Glomerular visceral epithelial cell (primary cell): ENCODE results near the gene THPO.
"Not testable (repeated sequence)": the region's sequence is repeated elsewhere in the genome, so short reads cannot be mapped to it uniquely, and the experiment has no call there.

Source experiments
- DNase-seq: peaks from one replicate; pipeline ENCODE4 v3.0.0-alpha.2; 2016; ENCODE audit errors: extremely low spot score

Gene THPO

GRCh38 chr3:184349563-184350470 lies 28.2 kb downstream of the THPO start:
- DNase-seq = no peak

- DNase-seq = no peak
Observed at GRCh38 chr3:184348057-184348382, 30.0 kb downstream of the THPO start.

- DNase-seq = no peak
Observed at GRCh38 chr3:184347321-184348056, 30.5 kb downstream of the THPO start.

- DNase-seq = no peak
Observed at GRCh38 chr3:184346480-184347190, 31.4 kb downstream of the THPO start.

- peak; percentile 85 for DNase-seq
Observed at GRCh38 chr3:184345317-184346144, 32.5 kb downstream of the THPO start.

GRCh38 chr3:184344579-184345316 lies 33.3 kb downstream of the THPO start:
- DNase-seq = no peak

GRCh38 chr3:184343200-184343876 lies 34.7 kb downstream of the THPO start:
- no peak for DNase-seq

GRCh38 chr3:184341925-184342324 lies 36.1 kb downstream of the THPO start:
- no peak for DNase-seq

- not testable (repeated sequence) for DNase-seq
Observed at GRCh38 chr3:184339451-184340135, 38.4 kb downstream of the THPO start.

- no peak for DNase-seq
Observed at GRCh38 chr3:184339001-184339400, 39.0 kb downstream of the THPO start.

- DNase-seq = no peak
Observed at GRCh38 chr3:184338511-184338945, 39.5 kb downstream of the THPO start.

GRCh38 chr3:184337981-184338380 lies 40.0 kb downstream of the THPO start:
- DNase-seq = no peak

- DNase-seq = no peak
Observed at GRCh38 chr3:184337399-184337714, 40.6 kb downstream of the THPO start, which contains the start of gene FAM131A. Gene FAM131A, plus strand, starts transcription at chr3:184337600. Its CDS starts 31 bp downstream, at chr3:184337631.

GRCh38 chr3:184336547-184337398 lies 41.2 kb downstream of the THPO start:
- peak; percentile 26 for DNase-seq

GRCh38 chr3:184335661-184336546 lies 42.1 kb downstream of the THPO start:
- peak; percentile 67 for DNase-seq

GRCh38 chr3:184335291-184335660 lies 42.7 kb downstream of the THPO start:
- no peak for DNase-seq

GRCh38 chr3:184334470-184335158 lies 43.4 kb downstream of the THPO start:
- DNase-seq = peak; percentile 61
